Testis (tissue), 3 donors: ENCODE data around the gene PIP5K1C. TPM values are rescaled to one million over a fixed set of nuclear protein-coding genes. Genes with fewer than 3 reads are reported as not detected.

Source experiments
- DNase-seq: peaks from one replicate; pipeline ENCODE4 v3.0.0-alpha.2; 2019
- H3K27ac ChIP-seq, 2 donors: fragments of 200-600 bp; sonication (generic); one replicate each; pipeline ENCODE4 v1.5.1; 2019
- H3K27me3 ChIP-seq: fragments of 200-600 bp; sonication (generic); one replicate; pipeline ENCODE4 v1.5.1; 2019
- H3K36me3 ChIP-seq: fragments of 200-600 bp; sonication (generic); one replicate; pipeline ENCODE4 v1.5.1; 2017; ENCODE audit warnings: low read depth; ENCODE audit errors: missing control alignments
- H3K4me1 ChIP-seq: fragments of 200-600 bp; sonication (generic); one replicate; pipeline ENCODE4 v1.5.1; 2019
- H3K4me3 ChIP-seq, 2 donors: fragments of 200-600 bp; sonication (generic); one replicate each; pipeline ENCODE4 v1.5.1; 2017 to 2019
- H3K9me3 ChIP-seq: fragments of 200-600 bp; sonication (generic); one replicate; pipeline ENCODE4 v1.5.1; 2017
- POLR2A ChIP-seq: fragments of 450-650 bp; IDR thresholded peaks from one replicate; pipeline ENCODE4 v1.6.1; 2017; ENCODE audit warnings: antibody characterized with exemption, mild to moderate bottlenecking, moderate library complexity
- WGBS, 2 donors: methylation state at CpG; one replicate each; pipeline ENCODE4 v1.1.5; 2018; 5-methylcytosine and 5-hydroxymethylcytosine counted together
- intact Hi-C: fragments of 100-400 bp; cut with DNase I; formaldehyde crosslinking; loops from one replicate; pipeline ENCODE4 v1.15.1; 2023; ENCODE audit warnings: low total_unique reads
- polyA plus RNA-seq: library from polyadenylated mRNA; stranded (reverse); fragments of 350-450 nt; fragmentation: Illumina TruSeq; extraction: RNeasy Lipid Tissue Mini Kit (QIAGEN cat#74804); gene quantifications from one replicate; pipeline ENCODE4 v1.2.3, GENCODE V29; 2014; ENCODE audit warnings: low read depth, low replicate concordance; ENCODE audit not compliant: insufficient read depth
- total RNA-seq, 2 donors: library from RNA; depleted of rRNA; stranded (reverse); fragments of >200 nt; gene quantifications; one replicate each; pipeline ENCODE4 v1.2.3, GENCODE V29; 2016
- TF ChIP-seq, protein P1 (sequence below), 3 experiments: fragments of 450-650 bp in 2 of 3; fragments of 200-600 bp in 1 of 3; sonication (generic) in 1 of 3; IDR thresholded peaks; one replicate each; pipeline ENCODE4 v1.5.1; 2016 to 2019; ENCODE audit warnings: antibody characterized with exemption in 3 of 3, mild to moderate bottlenecking in 2 of 3, moderate library complexity in 1 of 3

Gene PIP5K1C
- total and polyA plus RNA-seq, 3 donors from 2014 or later: 80.2 to 99.1 (median 87.0) TPM

DNA sequence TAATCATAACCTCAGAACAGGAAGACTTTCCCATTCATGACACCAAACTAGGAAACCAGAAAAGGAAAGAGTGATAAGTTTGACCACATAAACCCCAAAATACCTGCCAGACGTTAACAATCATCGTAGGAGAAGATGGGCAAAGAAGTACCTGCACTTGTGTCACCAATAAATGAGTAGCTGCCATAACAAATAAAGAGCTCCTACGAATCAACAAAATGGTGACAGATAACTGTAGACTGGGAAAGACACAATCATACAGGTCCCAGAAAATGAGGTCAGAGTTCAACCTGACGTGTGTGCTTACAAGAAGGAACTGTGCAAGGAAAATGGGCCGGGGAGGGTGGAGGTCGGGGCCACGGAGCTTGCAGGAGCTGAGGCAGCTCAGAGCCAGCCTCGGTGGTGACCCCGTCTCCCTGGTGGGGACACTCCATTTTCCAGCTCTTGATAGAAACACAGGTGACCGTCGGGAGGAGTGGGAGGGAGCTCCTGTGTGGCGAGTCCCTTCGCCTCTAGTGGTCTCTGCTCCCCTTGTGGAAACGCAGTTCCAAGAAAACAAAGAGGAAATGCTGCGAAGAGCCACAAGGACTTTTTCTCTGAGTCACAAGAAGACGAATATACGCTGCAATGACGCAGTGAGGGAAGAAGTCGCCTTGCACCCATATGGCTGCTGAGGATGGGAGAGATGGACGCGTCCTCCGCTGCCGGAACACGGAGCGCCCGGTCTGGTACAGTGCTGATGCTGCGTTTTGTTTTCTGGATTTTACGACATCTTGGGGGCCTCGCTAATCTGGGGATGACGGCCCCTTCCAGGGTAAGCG is 9.5 kb downstream of the PIP5K1C start:
- 89 to 94% methylated on average over 31 of the region's 31 CpGs for WGBS, 2 donors
- H3K4me1 ChIP-seq: peaks cover 3% of the 10 kb centered on the region

DNA sequence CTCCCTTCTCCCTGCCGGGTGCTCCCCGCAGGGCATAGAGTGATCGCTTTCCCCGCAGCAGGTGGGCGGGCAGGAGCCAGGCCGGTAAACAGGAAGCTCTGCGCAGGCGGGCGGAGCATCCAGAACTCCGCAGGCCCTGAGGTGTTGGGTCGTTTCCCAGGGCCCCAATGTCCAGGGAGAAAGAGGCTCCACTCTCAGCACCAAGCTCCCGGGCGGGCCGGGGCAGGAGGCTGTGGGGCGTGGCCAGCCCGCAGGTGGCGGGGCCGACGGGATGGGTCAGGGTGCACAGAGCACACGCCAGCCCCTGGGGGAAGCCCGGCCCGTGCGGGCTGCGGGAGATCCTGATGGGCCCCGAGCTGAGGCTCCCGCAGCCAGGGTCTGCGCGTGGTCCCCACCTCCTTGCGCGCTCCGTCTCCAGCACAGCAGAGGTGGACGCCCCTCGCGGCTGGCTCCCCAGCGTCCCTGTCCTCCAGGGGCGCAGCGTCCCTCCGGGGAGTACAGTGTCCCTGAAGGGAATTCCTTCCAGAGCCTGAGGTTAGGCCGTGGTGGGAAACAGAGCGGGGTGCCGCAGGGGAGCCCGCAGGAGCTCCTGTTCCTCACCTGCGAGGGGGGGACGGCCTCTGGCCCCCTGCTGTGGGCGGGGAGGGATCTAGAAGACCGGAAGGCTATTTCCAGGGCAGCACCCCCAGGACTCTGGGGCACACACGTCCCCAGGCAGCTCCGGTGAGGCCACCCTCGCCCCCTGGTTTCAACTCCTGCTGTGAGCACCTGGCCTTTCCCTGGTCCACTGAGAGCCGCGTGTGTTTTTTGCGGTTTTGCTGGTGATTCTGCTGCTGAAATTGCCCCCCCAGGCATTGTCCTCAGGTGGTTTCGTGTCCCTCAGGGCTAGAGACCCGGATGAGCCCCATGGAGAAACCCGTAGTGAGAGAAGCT is 12.2 kb downstream of the PIP5K1C start:
- no peak for DNase-seq
- WGBS, 2 donors: 66 to 71% methylated on average over 21 to 55 of the region's 55 CpGs
- Histone ChIP-seq H3K9me3 (no peaks in the 10 kb centered on the region), H3K27ac (no peak overlapping the region), H3K27me3 (no peaks in the 10 kb centered on the region), H3K4me1 (peaks cover 4% of the 10 kb centered on the region), H3K36me3 (no peaks in the 10 kb centered on the region), H3K4me3 (no peak overlapping the region)
- intact Hi-C loops: no loop called here
- TF ChIP-seq, protein P1, sequence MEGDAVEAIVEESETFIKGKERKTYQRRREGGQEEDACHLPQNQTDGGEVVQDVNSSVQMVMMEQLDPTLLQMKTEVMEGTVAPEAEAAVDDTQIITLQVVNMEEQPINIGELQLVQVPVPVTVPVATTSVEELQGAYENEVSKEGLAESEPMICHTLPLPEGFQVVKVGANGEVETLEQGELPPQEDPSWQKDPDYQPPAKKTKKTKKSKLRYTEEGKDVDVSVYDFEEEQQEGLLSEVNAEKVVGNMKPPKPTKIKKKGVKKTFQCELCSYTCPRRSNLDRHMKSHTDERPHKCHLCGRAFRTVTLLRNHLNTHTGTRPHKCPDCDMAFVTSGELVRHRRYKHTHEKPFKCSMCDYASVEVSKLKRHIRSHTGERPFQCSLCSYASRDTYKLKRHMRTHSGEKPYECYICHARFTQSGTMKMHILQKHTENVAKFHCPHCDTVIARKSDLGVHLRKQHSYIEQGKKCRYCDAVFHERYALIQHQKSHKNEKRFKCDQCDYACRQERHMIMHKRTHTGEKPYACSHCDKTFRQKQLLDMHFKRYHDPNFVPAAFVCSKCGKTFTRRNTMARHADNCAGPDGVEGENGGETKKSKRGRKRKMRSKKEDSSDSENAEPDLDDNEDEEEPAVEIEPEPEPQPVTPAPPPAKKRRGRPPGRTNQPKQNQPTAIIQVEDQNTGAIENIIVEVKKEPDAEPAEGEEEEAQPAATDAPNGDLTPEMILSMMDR (IDR thresholded peaks at IDR 0.05): no peak
- no peak for TF ChIP-seq POLR2A

More for the DNA sequence above, 9.5 kb downstream of the PIP5K1C start:
- H3K9me3 ChIP-seq: no peaks in the 10 kb centered on the region
- H3K4me3 ChIP-seq: no peak overlapping the region
- intact Hi-C loops: no loop called here
- TF ChIP-seq, protein P1 (IDR thresholded peaks at IDR 0.05): no peak
- no peak for TF ChIP-seq POLR2A
- no peak overlapping the region for H3K27ac ChIP-seq
- H3K36me3 ChIP-seq: no peaks in the 10 kb centered on the region
- no peak for DNase-seq
- H3K27me3 ChIP-seq: no peaks in the 10 kb centered on the region

DNA sequence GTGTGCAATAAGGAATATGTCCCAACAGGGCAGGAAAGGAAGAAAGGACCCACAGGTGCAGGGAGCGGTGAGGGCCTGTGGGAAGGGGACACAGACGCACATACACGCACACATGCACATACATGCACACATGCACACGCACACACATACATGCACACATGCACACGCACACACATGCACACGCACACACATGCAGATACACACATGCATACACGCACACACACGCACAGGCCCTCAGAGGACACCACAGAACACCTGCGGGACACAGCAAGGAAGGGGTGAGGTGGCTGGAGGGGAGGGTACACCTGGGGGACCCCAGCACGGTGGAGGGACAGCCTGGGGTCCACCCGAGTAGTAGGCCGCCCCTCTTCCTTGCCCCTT is 12.9 kb downstream of the PIP5K1C start:
- H3K4me1 ChIP-seq: peaks cover 4% of the 10 kb centered on the region

DNA sequence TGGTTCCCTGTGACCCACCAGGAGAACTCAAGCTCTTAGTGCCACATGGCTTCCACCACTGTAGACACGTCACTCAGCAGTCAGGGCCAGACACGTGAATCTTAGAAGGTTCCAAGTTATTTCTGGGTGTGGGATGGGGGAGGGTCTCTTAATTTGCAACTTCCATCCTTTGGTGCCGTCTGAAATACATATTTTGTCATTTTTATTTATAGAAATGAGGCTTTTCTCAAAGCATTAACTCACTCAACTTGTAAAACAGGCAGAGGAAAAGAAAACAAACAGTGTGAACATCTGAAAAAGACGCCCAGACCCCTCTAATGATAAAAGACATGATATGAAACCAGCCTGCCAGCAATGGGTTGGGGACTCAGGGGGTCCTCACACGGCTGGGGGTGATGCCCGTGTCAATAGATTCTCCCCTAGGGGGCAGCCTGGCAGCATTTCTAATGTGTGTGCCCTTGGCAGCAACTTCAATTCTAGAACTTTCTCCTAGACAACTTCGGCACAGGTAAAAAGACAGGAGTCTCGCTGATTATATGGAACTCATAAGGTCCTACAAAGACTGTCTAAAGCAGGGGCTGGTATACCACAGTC is 15.4 kb downstream of the PIP5K1C start:
- Histone ChIP-seq H3K27me3 (no peaks in the 10 kb centered on the region), H3K9me3 (no peaks in the 10 kb centered on the region), H3K27ac (no peak overlapping the region), H3K4me3 (no peak overlapping the region), H3K36me3 (no peaks in the 10 kb centered on the region), H3K4me1 (peaks cover 4% of the 10 kb centered on the region)
- DNase-seq: no peak
- whole genome bisulfite sequencing, 2 donors: 84 to 89% methylated on average over 8 of the region's 8 CpGs
- no peak for TF ChIP-seq POLR2A
- TF ChIP-seq, protein P1 (IDR thresholded peaks at IDR 0.05): no peak
- intact Hi-C loops: no loop called here

More for the DNA sequence above, 12.9 kb downstream of the PIP5K1C start:
- intact Hi-C loops: no loop called here
- Histone ChIP-seq H3K36me3 (no peaks in the 10 kb centered on the region), H3K9me3 (no peaks in the 10 kb centered on the region), H3K27me3 (no peaks in the 10 kb centered on the region), H3K27ac (no peak overlapping the region), H3K4me3 (no peak overlapping the region)
- 85 to 86% methylated on average over 6 to 12 of the region's 12 CpGs for whole genome bisulfite sequencing, 2 donors
- no peak for TF ChIP-seq POLR2A
- TF ChIP-seq, protein P1 (IDR thresholded peaks at IDR 0.05): no peak
- DNase-seq: no peak
